CD4-positive, CD25-positive, alpha-beta regulatory T cell (primary cell): ENCODE data around the gene DICER1. TPM values are rescaled to one million over a fixed set of nuclear protein-coding genes. Genes with fewer than 3 reads are reported as not detected.

Experiments used
- ATAC-seq, 2 donors: fragments of 150-1000 bp; cut with Tn5 transposase; one replicate each; pipeline ENCODE4 v1.10.0; 2021; ENCODE audit warnings: low read depth in 2 of 2, moderate number of reproducible peaks in 2 of 2, moderate library complexity in 1 of 2
- DNase-seq, 3 donors: peaks; one replicate each; pipeline versions ENCODE4 v3.0.0 to v3.0.0-alpha.2; 2012 to 2022; ENCODE audit warnings: mixed read lengths in 1 of 3
- H3K27ac ChIP-seq: one replicate; pipeline ENCODE4 v1.7.0; 2013; ENCODE audit warnings: mild to moderate bottlenecking, low read length; ENCODE audit not compliant: insufficient read depth, poor library complexity, severe bottlenecking
- H3K27me3 ChIP-seq: one replicate; pipeline ENCODE4 v1.7.0; 2013; ENCODE audit warnings: low read length; ENCODE audit not compliant: control insufficient read depth, insufficient read depth
- H3K36me3 ChIP-seq: one replicate; pipeline ENCODE4 v1.7.0; 2013; ENCODE audit warnings: mild to moderate bottlenecking, low read length, moderate library complexity; ENCODE audit not compliant: control insufficient read depth, insufficient read depth
- H3K4me1 ChIP-seq: 2 replicates; pipeline ENCODE4 v1.7.0; 2013; ENCODE audit warnings: mild to moderate bottlenecking, low read length; ENCODE audit not compliant: insufficient read depth, control insufficient read depth, poor library complexity, severe bottlenecking
- H3K4me3 ChIP-seq: one replicate; pipeline ENCODE4 v1.7.0; 2013; ENCODE audit warnings: low read depth, mild to moderate bottlenecking, low read length, moderate library complexity
- H3K9me3 ChIP-seq, 2 experiments: 1 replicate in 1 of 2; 2 replicates in 1 of 2; pipeline ENCODE4 v1.7.0; 2013; ENCODE audit warnings: low read length in 2 of 2, mild to moderate bottlenecking in 1 of 2, moderate library complexity in 1 of 2; ENCODE audit not compliant: control insufficient read depth in 2 of 2
- H3K27ac Mint-ChIP-seq, 3 donors: one replicate each; pipeline ENCODE4 v1.8.0; 2020 to 2022; ENCODE audit warnings: mild to moderate bottlenecking in 3 of 3, mixed read lengths in 3 of 3, moderate library complexity in 2 of 3
- H3K27me3 Mint-ChIP-seq: one replicate; pipeline ENCODE4 v1.8.0; 2022; ENCODE audit warnings: mild to moderate bottlenecking, mixed read lengths
- H3K36me3 Mint-ChIP-seq: one replicate; pipeline ENCODE4 v1.8.0; 2020; ENCODE audit warnings: mixed read lengths
- H3K4me1 Mint-ChIP-seq, 4 donors: one replicate each; pipeline ENCODE4 v1.8.0; 2020 to 2022; ENCODE audit warnings: mixed read lengths in 4 of 4, mild to moderate bottlenecking in 1 of 4
- H3K4me3 Mint-ChIP-seq, 4 donors: one replicate each; pipeline ENCODE4 v1.8.0; 2020 to 2022; ENCODE audit warnings: mild to moderate bottlenecking in 4 of 4, mixed read lengths in 4 of 4, moderate library complexity in 3 of 4
- H3K9me3 Mint-ChIP-seq, 7 donors: one replicate each; pipeline ENCODE4 v1.8.0; 2020 to 2022; ENCODE audit warnings: mixed read lengths in 7 of 7, mild to moderate bottlenecking in 3 of 7, moderate library complexity in 2 of 7
- polyA plus RNA-seq, 4 donors: library from polyadenylated mRNA; unstranded; fragments of 300-500 nt; fragmentation: Illumina TruSeq; gene quantifications; one replicate each; pipeline ENCODE4 v1.2.3, GENCODE V29; 2021
- total RNA-seq: library from RNA; stranded (reverse); gene quantifications from one replicate; pipeline ENCODE4 v1.2.3, GENCODE V29; 2022

Gene DICER1
- total and polyA plus RNA-seq, 5 donors from 2014 or later, result 12.4 to 52.0 (median 13.1) TPM

- no peak overlapping the region for H3K27ac Mint-ChIP-seq
- H3K36me3 Mint-ChIP-seq, result no peaks in the 10 kb centered on the region
- Histone ChIP-seq H3K27me3 (no peaks in the 10 kb centered on the region), H3K4me1 (no peaks in the 10 kb centered on the region), H3K36me3 (no peaks in the 10 kb centered on the region), H3K4me3 (no peak overlapping the region), H3K27ac (no peak overlapping the region), H3K9me3 (no peaks in the 10 kb centered on the region)
- H3K4me3 Mint-ChIP-seq, result no peak overlapping the region
- no peak for ATAC-seq
- peaks cover 7% of the 10 kb centered on the region for H3K27me3 Mint-ChIP-seq
- DNase-seq, result no peak
- peaks cover 0 to 3% (median 1%) of the 10 kb centered on the region in 7 donors for H3K9me3 Mint-ChIP-seq
- H3K4me1 Mint-ChIP-seq, result no peaks in the 10 kb centered on the region
Measured at GRCh38 chr14:95173518-95173917, 16.2 kb upstream of the DICER1 start.

- Histone ChIP-seq H3K27me3 (no peaks in the 10 kb centered on the region), H3K4me3 (no peak overlapping the region), H3K4me1 (no peaks in the 10 kb centered on the region), H3K36me3 (no peaks in the 10 kb centered on the region), H3K27ac (no peak overlapping the region), H3K9me3 (peaks cover 5 to 18% of the 10 kb centered on the region in 2 experiments)
- no peak overlapping the region for H3K27ac Mint-ChIP-seq
- ATAC-seq, result no peak
- peaks cover 0 to 15% (median 6%) of the 10 kb centered on the region in 7 donors for H3K9me3 Mint-ChIP-seq
- H3K27me3 Mint-ChIP-seq, result no peaks in the 10 kb centered on the region
- DNase-seq, result no peak
- H3K36me3 Mint-ChIP-seq, result peaks cover 10% of the 10 kb centered on the region
- H3K4me1 Mint-ChIP-seq, result peaks cover 0 to 4% (median 0%) of the 10 kb centered on the region in 4 donors
- H3K4me3 Mint-ChIP-seq, result no peak overlapping the region
Measured at GRCh38 chr14:95167177-95167576, 9.8 kb upstream of the DICER1 start.

- Histone ChIP-seq H3K9me3 (peaks cover 5 to 18% of the 10 kb centered on the region in 2 experiments), H3K36me3 (no peaks in the 10 kb centered on the region), H3K4me3 (no peak overlapping the region), H3K27me3 (no peaks in the 10 kb centered on the region), H3K4me1 (no peaks in the 10 kb centered on the region), H3K27ac (no peak overlapping the region)
- no peak overlapping the region for H3K27ac Mint-ChIP-seq
- H3K9me3 Mint-ChIP-seq, result peaks cover 0 to 15% (median 6%) of the 10 kb centered on the region in 7 donors
- ATAC-seq, result no peak
- H3K4me1 Mint-ChIP-seq, result peaks cover 0 to 7% (median 2%) of the 10 kb centered on the region in 4 donors
- peaks cover 10% of the 10 kb centered on the region for H3K36me3 Mint-ChIP-seq
- DNase-seq, result no peak
- H3K27me3 Mint-ChIP-seq, result no peaks in the 10 kb centered on the region
- H3K4me3 Mint-ChIP-seq, result no peak overlapping the region
Measured at GRCh38 chr14:95165517-95165916, 8.2 kb upstream of the DICER1 start.

- Mint-ChIP-seq H3K27ac (no peak overlapping the region), H3K9me3 (peaks cover 0 to 15% (median 6%) of the 10 kb centered on the region in 7 donors), H3K27me3 (no peaks in the 10 kb centered on the region), H3K4me1 (peaks cover 0 to 7% (median 2%) of the 10 kb centered on the region in 4 donors), H3K36me3 (peaks cover 10% of the 10 kb centered on the region), H3K4me3 (no peak overlapping the region)
- no peaks in the 10 kb centered on the region for H3K4me1 ChIP-seq
- no peak for ATAC-seq
- H3K27me3 ChIP-seq, result no peaks in the 10 kb centered on the region
- H3K27ac ChIP-seq, result no peak overlapping the region
- no peaks in the 10 kb centered on the region for H3K36me3 ChIP-seq
- peaks cover 5 to 18% of the 10 kb centered on the region in 2 experiments for H3K9me3 ChIP-seq
- H3K4me3 ChIP-seq, result no peak overlapping the region
- no peak for DNase-seq
Measured at GRCh38 chr14:95164506-95164905, 7.2 kb upstream of the DICER1 start.

- H3K9me3 ChIP-seq, result peaks cover 5 to 18% of the 10 kb centered on the region in 2 experiments
- H3K4me3 Mint-ChIP-seq, result no peak overlapping the region
- no peaks in the 10 kb centered on the region for H3K4me1 ChIP-seq
- no peaks in the 10 kb centered on the region for H3K36me3 ChIP-seq
- H3K27ac ChIP-seq, result no peak overlapping the region
- peaks cover 0 to 11% (median 4%) of the 10 kb centered on the region in 4 donors for H3K4me1 Mint-ChIP-seq
- H3K36me3 Mint-ChIP-seq, result peaks cover 10% of the 10 kb centered on the region
- no peak for DNase-seq
- H3K27me3 ChIP-seq, result no peaks in the 10 kb centered on the region
- H3K4me3 ChIP-seq, result no peak overlapping the region
- H3K27ac Mint-ChIP-seq, result no peak overlapping the region
- H3K27me3 Mint-ChIP-seq, result no peaks in the 10 kb centered on the region
- peaks cover 0 to 15% (median 6%) of the 10 kb centered on the region in 7 donors for H3K9me3 Mint-ChIP-seq
- no peak for ATAC-seq
Measured at GRCh38 chr14:95163666-95164065, 6.3 kb upstream of the DICER1 start.

- ATAC-seq, result no peak
Measured at GRCh38 chr14:95163132-95163531, 5.8 kb upstream of the DICER1 start.

GRCh38 chr14:95162641-95163040, 5.3 kb upstream of the DICER1 start:
- H3K9me3 Mint-ChIP-seq, result peaks cover 0 to 13% (median 6%) of the 10 kb centered on the region in 7 donors
- DNase-seq, result no peak
- no peak overlapping the region for H3K4me3 Mint-ChIP-seq
- H3K27ac Mint-ChIP-seq, result peak overlapping the region in 2 of 3 donors; percentile 4 to 48
- Histone ChIP-seq H3K27ac (no peak overlapping the region), H3K4me1 (peaks cover 7% of the 10 kb centered on the region), H3K9me3 (peaks cover 5 to 18% of the 10 kb centered on the region in 2 experiments), H3K4me3 (no peak overlapping the region), H3K27me3 (no peaks in the 10 kb centered on the region), H3K36me3 (no peaks in the 10 kb centered on the region)
- no peak for ATAC-seq
- peaks cover 10% of the 10 kb centered on the region for H3K36me3 Mint-ChIP-seq
- H3K27me3 Mint-ChIP-seq, result peaks cover 5% of the 10 kb centered on the region
- H3K4me1 Mint-ChIP-seq, result peaks cover 5 to 21% (median 9%) of the 10 kb centered on the region in 4 donors

More at GRCh38 chr14:95163132-95163531, 5.8 kb upstream of the DICER1 start:
- no peak overlapping the region for H3K27ac ChIP-seq
- H3K4me1 ChIP-seq, result peaks cover 5% of the 10 kb centered on the region
- peaks cover 5 to 18% of the 10 kb centered on the region in 2 experiments for H3K9me3 ChIP-seq
- no peak overlapping the region for H3K4me3 ChIP-seq
- Mint-ChIP-seq H3K9me3 (peaks cover 0 to 14% (median 6%) of the 10 kb centered on the region in 7 donors), H3K27ac (no peak overlapping the region), H3K4me3 (no peak overlapping the region), H3K4me1 (peaks cover 2 to 16% (median 6%) of the 10 kb centered on the region in 4 donors), H3K36me3 (peaks cover 10% of the 10 kb centered on the region), H3K27me3 (peaks cover under 1% of the 10 kb centered on the region)
- H3K36me3 ChIP-seq, result no peaks in the 10 kb centered on the region
- no peaks in the 10 kb centered on the region for H3K27me3 ChIP-seq
- no peak for DNase-seq

GRCh38 chr14:95157048-95157326, 342 bp downstream of the DICER1 start:
- ATAC-seq (peak; percentile 29), DNase-seq (no peak)
- peaks cover 6% of the 10 kb centered on the region for H3K27me3 Mint-ChIP-seq
- H3K27ac ChIP-seq, result peak overlapping the region; percentile 87
- peaks cover 21 to 59% (median 42%) of the 10 kb centered on the region in 4 donors for H3K4me1 Mint-ChIP-seq
- H3K27ac Mint-ChIP-seq, result peak overlapping the region in 1 of 3 donors; percentile 99
- peak overlapping the region; percentile 96 to 99 (median 97) for H3K4me3 Mint-ChIP-seq
- no peaks in the 10 kb centered on the region for H3K36me3 Mint-ChIP-seq
- no peak overlapping the region for H3K4me3 ChIP-seq
- H3K9me3 ChIP-seq, result no peaks in the 10 kb centered on the region
- no peaks in the 10 kb centered on the region for H3K9me3 Mint-ChIP-seq
- no peaks in the 10 kb centered on the region for H3K36me3 ChIP-seq
- H3K4me1 ChIP-seq, result peaks cover 34% of the 10 kb centered on the region
- H3K27me3 ChIP-seq, result no peaks in the 10 kb centered on the region
